Measurements from ENCODE around the gene FBXO31. TPM values are rescaled to one million over a fixed set of nuclear protein-coding genes. Genes with fewer than 3 reads are reported as not detected.

The FBXO31 gene
- total RNA-seq, 1 donor from 2014 or later = 34.7 TPM

DNA sequence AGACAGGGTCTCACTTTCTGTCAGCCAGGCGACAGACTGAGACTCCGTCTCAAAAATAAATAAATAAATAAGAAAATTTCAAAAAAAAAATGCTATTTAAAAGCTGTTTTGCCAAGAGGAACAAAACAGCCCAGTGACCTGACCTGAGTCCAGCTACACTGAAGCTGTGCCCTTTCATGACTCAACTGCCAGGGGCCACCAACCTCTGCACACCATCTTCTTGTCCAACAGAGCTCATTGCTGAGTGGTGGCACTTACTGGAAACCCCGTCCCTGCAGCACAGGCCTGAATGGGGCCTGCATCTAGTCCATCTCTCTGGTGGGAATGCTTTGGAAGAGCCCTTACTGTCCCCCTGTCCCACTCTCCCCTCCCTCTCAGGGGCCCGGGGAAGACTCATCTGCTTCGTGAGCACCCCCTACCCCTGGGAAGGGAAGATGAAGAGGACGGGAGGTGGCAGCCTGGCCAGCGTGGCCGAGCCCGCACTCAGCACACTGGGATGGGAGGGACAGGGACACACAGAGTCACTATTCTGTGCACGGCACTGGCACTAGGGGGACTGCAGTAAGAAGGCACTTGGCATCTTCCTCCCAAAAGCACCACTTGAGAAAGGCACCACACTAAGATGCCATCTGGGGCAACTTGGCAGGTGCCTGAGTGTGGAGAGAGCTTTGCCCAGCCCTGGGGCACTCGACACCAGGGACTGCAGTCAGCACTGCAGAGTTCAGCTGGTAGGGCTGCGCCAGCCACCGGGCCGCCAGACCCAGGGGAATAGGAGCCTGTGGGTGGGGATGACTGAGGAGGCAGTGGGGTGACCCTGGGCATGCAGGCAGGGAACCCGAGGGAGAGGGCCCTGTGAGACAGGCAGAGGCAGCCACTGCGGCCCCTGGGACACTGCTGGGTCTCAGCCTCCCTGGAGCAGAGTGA lies 13.5 kb downstream of the FBXO31 start:
- TF ChIP-seq, protein P1, sequence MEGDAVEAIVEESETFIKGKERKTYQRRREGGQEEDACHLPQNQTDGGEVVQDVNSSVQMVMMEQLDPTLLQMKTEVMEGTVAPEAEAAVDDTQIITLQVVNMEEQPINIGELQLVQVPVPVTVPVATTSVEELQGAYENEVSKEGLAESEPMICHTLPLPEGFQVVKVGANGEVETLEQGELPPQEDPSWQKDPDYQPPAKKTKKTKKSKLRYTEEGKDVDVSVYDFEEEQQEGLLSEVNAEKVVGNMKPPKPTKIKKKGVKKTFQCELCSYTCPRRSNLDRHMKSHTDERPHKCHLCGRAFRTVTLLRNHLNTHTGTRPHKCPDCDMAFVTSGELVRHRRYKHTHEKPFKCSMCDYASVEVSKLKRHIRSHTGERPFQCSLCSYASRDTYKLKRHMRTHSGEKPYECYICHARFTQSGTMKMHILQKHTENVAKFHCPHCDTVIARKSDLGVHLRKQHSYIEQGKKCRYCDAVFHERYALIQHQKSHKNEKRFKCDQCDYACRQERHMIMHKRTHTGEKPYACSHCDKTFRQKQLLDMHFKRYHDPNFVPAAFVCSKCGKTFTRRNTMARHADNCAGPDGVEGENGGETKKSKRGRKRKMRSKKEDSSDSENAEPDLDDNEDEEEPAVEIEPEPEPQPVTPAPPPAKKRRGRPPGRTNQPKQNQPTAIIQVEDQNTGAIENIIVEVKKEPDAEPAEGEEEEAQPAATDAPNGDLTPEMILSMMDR (IDR thresholded peaks at IDR 0.05) = no peak
- no peak for DNase-seq (ENCODE audit: extremely low spot score, unreplicated experiment)
- peaks cover 8% of the 10 kb centered on the region for H3K4me1 Mint-ChIP-seq (ENCODE audit: unreplicated experiment)
- H3K4me3 Mint-ChIP-seq (ENCODE audit: unreplicated experiment) = no peak overlapping the region
- H3K27ac Mint-ChIP-seq (ENCODE audit: unreplicated experiment) = no peak overlapping the region
- no peaks in the 10 kb centered on the region for H3K9me3 Mint-ChIP-seq (ENCODE audit: unreplicated experiment)
- H3K27me3 Mint-ChIP-seq (ENCODE audit: unreplicated experiment) = no peaks in the 10 kb centered on the region
- peaks cover 7% of the 10 kb centered on the region for H3K36me3 Mint-ChIP-seq (ENCODE audit: unreplicated experiment)

DNA sequence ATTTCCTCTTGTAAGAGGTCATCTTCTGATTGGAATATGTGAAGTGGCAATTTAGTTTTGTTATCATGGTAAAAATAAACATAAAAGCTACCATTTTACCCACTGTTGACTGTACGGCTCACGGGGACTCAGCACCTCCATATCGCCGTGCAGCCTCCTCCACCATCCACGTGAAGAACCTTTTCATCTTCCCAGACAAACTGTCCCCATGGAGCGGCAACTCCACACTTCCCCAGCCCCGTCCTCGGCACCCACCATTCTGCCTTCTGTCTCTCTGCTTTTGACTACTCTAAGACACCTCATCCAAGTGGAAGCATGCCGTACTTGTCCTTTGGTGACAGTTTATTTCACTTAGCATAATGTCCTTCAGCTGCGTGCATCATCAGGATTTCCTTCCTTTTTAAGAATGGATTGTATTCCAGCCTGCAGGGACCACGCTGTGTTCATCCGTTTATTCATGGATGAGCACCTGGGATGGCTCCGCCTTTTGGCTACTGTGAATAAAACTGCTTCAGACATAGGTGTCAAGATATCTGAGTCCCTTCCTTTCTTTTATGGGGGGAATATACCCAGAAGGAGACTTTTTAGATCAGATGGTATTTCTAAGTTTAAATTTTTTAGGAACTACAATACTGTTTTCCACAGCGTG lies 14.3 kb downstream of the FBXO31 start:
- no peaks in the 10 kb centered on the region for H3K9me3 Mint-ChIP-seq (ENCODE audit: unreplicated experiment)

DNA sequence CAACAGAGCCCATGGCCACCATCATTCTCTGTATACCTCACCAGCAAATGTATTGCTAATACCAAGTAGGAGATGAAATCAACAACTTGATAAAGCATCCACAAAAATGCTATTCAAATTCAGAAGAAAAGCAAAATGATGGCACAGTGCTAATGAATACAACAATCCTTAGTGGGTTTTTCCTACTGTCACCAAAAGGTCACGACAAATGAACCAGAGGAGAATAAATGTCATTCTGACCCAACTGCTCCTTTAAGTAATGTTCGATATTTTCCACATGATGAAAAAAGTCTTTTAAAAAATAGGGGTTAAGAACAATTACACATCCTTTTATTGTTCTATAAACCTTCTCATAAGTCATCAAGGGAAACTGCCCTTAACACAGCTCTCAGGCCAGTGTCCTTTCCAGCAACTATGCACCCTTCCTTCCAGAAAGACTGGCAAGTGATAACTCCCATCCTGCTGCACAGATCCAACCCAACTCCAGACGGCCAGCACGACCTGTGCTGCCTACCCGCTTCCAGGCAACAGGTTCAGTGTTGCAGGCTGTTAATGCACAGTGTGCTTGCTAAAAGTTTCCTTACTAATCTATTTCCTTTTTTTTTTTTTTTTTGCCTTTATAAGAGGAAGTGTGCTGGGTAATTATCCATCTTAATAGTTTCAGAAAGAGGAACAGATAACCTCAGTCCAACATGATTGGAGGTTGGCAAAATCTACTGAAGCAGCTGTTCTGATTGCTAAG lies 15.4 kb downstream of the FBXO31 start:
- Mint-ChIP-seq H3K4me1 (ENCODE audit: unreplicated experiment) (peaks cover 6% of the 10 kb centered on the region), H3K27me3 (ENCODE audit: unreplicated experiment) (no peaks in the 10 kb centered on the region), H3K4me3 (ENCODE audit: unreplicated experiment) (no peak overlapping the region), H3K9me3 (ENCODE audit: unreplicated experiment) (no peaks in the 10 kb centered on the region), H3K36me3 (ENCODE audit: unreplicated experiment) (peaks cover 9% of the 10 kb centered on the region), H3K27ac (ENCODE audit: unreplicated experiment) (no peak overlapping the region)
- DNase-seq (ENCODE audit: extremely low spot score, unreplicated experiment) = no peak
- TF ChIP-seq, protein P1 (IDR thresholded peaks at IDR 0.05) = no peak

More for the DNA sequence above, 14.3 kb downstream of the FBXO31 start:
- H3K27ac Mint-ChIP-seq (ENCODE audit: unreplicated experiment) = no peak overlapping the region
- peaks cover 9% of the 10 kb centered on the region for H3K36me3 Mint-ChIP-seq (ENCODE audit: unreplicated experiment)
- H3K27me3 Mint-ChIP-seq (ENCODE audit: unreplicated experiment) = no peaks in the 10 kb centered on the region
- no peak for DNase-seq (ENCODE audit: extremely low spot score, unreplicated experiment)
- TF ChIP-seq, protein P1 (IDR thresholded peaks at IDR 0.05) = no peak
- no peak overlapping the region for H3K4me3 Mint-ChIP-seq (ENCODE audit: unreplicated experiment)
- peaks cover 6% of the 10 kb centered on the region for H3K4me1 Mint-ChIP-seq (ENCODE audit: unreplicated experiment)

DNA sequence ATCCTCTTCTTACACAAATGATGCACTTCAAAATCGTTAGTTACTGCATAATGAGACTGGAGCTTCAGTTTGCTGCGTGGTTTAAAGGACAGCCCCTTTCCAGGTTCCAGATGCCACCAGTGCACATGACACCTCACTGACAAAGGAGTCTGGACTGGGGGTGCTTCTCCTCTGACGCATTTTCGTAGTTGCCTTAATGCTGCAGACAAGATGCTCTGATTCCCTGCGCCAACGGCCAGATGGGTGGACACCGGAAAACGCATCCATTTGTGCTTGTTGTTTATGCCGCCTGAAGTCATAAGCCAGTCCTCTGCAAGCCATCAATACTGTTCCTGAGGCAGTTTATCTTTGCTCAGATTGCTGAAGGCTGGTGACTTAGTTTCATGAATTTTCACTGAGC lies 16.0 kb downstream of the FBXO31 start:
- Mint-ChIP-seq H3K9me3 (ENCODE audit: unreplicated experiment) (no peaks in the 10 kb centered on the region), H3K27me3 (ENCODE audit: unreplicated experiment) (no peaks in the 10 kb centered on the region), H3K4me3 (ENCODE audit: unreplicated experiment) (no peak overlapping the region), H3K27ac (ENCODE audit: unreplicated experiment) (no peak overlapping the region), H3K4me1 (ENCODE audit: unreplicated experiment) (peaks cover 6% of the 10 kb centered on the region), H3K36me3 (ENCODE audit: unreplicated experiment) (peaks cover 9% of the 10 kb centered on the region)
- TF ChIP-seq, protein P1 (IDR thresholded peaks at IDR 0.05) = no peak
- no peak for DNase-seq (ENCODE audit: extremely low spot score, unreplicated experiment)

Data from osteocyte (in vitro differentiated cells).